OCI-LY7 (cell line): ENCODE results near the gene SLC25A24.

Experiments
- CTCF ChIP-seq: fragments of 200-600 bp; sonication (generic); conservative IDR thresholded peaks from 2 replicates; pipeline ENCODE4 v1.5.1; 2014; ENCODE audit warnings: mild to moderate bottlenecking, antibody characterized with exemption, low read length, moderate library complexity, mixed read lengths
- EZH2phosphoT487 ChIP-seq: fragments of 200-600 bp; sonication (generic); IDR thresholded peaks from 2 replicates; pipeline ENCODE4 v1.6.1; 2018; ENCODE audit warnings: low read depth, borderline replicate concordance, mild to moderate bottlenecking, mixed run types, antibody characterized with exemption, low read length, moderate library complexity, mixed read lengths

- TF ChIP-seq CTCF: peak; percentile 53
- TF ChIP-seq EZH2phosphoT487: no peak
These were observed 526 bp upstream of the SLC25A24 start for GRCh38 chr1:108200687-108201051.
